Activated T-helper 1 cell treated with anti-CD3 and anti-CD28 coated beads, Interleukin-12 subunit alpha, Interleukin-12 subunit beta, Interleukin-2, Interleukin-4 antibody, amounts not matched to agents 30 ng/mL and 10 ng/mL and 1 ng/mL, durations not matched to agents 14 hours and 24 hours and 36 hours (primary cell): ENCODE results near the gene EHF. TPM values are rescaled to one million over a fixed set of nuclear protein-coding genes. Genes with fewer than 3 reads are reported as not detected.

ENCODE experiments used
- DNase-seq: peaks from one replicate; pipeline ENCODE4 v3.0.0; 2021; ENCODE audit warnings: low spot score
- H3K27ac Mint-ChIP-seq: one replicate; pipeline ENCODE4 v1.8.0; 2021; ENCODE audit warnings: mild to moderate bottlenecking, mixed read lengths
- H3K27me3 Mint-ChIP-seq: one replicate; pipeline ENCODE4 v1.8.0; 2022; ENCODE audit warnings: mild to moderate bottlenecking, moderate library complexity, mixed read lengths; ENCODE audit not compliant: insufficient read depth
- H3K36me3 Mint-ChIP-seq: one replicate; pipeline ENCODE4 v1.8.0; 2021; ENCODE audit warnings: low read depth, mixed read lengths
- H3K4me1 Mint-ChIP-seq: one replicate; pipeline ENCODE4 v1.8.0; 2021; ENCODE audit warnings: low read depth, mixed read lengths
- H3K4me3 Mint-ChIP-seq: one replicate; pipeline ENCODE4 v1.8.0; 2021; ENCODE audit warnings: mild to moderate bottlenecking, moderate library complexity, mixed read lengths
- H3K9me3 Mint-ChIP-seq: one replicate; pipeline ENCODE4 v1.8.0; 2021; ENCODE audit warnings: mixed read lengths
- intact Hi-C: fragments of 100-400 bp; cut with micrococcal nuclease; formaldehyde crosslinking; loops from one replicate; pipeline ENCODE4 v1.15.1; 2024
- total RNA-seq: library from RNA; stranded (reverse); gene quantifications from 2 replicates; pipeline ENCODE4 v1.2.3, GENCODE V29; 2022

Gene EHF
- not detected in 2 replicates for total RNA-seq

DNA sequence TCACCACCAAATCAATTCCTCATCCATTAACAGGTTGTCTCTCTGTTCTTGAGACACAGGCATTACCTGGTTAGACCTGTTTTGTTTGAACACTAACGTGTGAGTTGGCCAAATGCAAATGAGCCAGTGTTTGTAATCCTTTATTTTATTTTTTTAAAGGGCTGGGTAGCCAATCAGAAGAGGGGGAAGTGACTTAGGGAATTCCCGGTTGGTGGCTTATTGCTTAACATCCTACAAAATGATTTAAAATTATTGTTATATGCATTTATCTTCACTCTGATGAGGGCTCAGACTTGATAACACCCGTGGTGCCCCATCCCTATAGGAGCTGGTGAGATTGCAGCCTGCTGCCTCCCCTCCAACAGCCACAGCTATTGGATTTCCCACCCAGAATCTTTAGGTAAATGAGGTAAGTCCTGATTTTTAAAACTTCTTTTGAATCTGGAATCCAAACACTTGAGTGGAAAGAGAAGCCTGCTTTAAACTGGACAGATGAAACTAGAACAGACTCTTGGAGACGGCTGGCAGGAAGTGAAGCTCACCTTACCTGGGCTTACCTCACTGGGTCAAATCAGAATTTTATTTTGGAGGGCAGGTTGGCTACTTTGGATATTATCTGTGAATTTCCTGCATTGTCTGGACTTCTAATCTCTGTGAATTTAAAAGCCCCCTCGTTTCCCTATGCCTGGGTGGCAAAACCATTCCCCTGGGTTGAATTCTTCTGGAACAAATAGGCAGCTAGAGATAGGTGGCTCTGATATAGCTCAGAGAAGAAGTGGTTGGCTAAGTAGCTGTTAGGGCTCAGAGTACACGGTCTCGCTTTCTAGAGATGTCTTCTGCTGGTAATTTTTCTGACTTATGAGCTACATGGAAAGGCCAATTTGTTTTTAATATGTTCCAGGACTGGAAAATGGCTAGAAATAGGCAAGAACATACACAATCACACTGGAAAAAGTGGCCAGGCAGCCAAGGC lies at the start of gene EHF:
TSS of gene EHF (plus strand) at position 274 of the 973 bp plus-strand sequence. CDS start 21,538 bp downstream, outside the sequence.
- Mint-ChIP-seq H3K27me3 (peaks cover 31% of the 10 kb centered on the region), H3K4me3 (no peak within 1 kb of the TSS), H3K4me1 (no peaks in the 10 kb centered on the region)

DNA sequence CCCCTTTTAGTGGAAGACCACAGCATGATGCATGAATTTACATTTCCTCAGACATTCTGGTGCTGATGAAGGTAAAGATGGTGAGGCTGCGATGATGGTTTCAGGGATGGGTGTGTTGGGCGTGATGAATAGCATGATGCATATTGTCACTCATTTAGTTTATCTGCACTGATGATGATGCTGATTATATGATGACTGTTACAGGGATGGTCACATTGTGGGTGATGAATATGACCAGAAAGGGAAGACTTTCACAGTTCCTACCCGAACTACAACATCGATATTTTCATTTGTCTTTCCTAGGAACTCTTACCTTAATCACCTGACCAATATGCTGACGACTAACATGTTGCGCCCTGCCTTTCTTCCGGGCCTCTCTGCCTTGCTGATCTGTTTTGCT lies 47.4 kb upstream of the EHF start:
- Mint-ChIP-seq H3K27me3 (peaks cover 34% of the 10 kb centered on the region), H3K36me3 (no peaks in the 10 kb centered on the region)
- intact Hi-C loops: no loop called here

More for the DNA sequence above, at the start of gene EHF:
- no peaks in the 10 kb centered on the region for H3K36me3 Mint-ChIP-seq
- H3K9me3 Mint-ChIP-seq: no peaks in the 10 kb centered on the region
- intact Hi-C loops: no loop called here
- no peak within 1 kb of the TSS for H3K27ac Mint-ChIP-seq
- no peak for DNase-seq

DNA sequence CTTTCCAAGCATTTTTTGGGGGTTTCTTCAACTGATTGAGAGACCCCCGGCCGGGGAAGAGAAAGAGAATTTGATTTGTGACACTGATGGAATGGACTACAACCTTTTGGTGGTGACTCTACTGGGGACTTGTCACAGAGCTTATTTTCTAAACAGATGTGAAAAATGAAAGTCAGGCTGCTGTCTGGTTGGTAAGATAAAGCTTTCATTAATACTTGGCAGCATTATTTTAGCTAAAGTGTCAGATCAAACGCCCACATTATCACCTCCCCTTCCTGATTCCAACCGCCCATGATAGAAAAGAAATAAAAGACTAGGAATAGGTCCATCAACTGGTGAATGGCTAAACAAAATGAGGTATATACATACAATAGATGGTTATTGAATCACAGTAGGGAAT lies 45.6 kb upstream of the EHF start:
- Mint-ChIP-seq H3K4me1 (no peaks in the 10 kb centered on the region), H3K4me3 (no peak overlapping the region), H3K27ac (no peak overlapping the region), H3K27me3 (peaks cover 28% of the 10 kb centered on the region), H3K9me3 (no peaks in the 10 kb centered on the region), H3K36me3 (no peaks in the 10 kb centered on the region)
- intact Hi-C loops: no loop called here
- no peak for DNase-seq

More for the DNA sequence above, 47.4 kb upstream of the EHF start:
- Mint-ChIP-seq H3K27ac (no peak overlapping the region), H3K4me1 (no peaks in the 10 kb centered on the region), H3K4me3 (no peak overlapping the region), H3K9me3 (no peaks in the 10 kb centered on the region)
- DNase-seq: no peak

DNA sequence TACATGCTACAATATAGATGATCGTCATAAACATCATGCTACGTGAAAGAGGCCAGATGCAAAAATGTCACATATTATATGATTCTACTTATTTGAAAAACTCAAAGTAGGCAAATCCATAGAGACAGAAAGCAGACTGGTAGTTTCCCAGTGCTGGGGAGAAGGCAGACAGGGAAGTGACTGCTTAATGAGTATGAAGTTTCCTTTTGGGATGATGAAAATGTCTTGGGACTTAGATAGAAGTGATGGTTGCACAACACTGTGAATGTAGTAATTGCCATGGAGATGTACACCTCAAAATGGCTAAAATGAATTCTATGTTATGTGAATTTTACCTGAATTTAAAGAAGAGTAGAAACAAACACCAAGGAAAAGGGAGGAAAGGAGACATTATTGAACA lies 45.2 kb upstream of the EHF start:
- H3K9me3 Mint-ChIP-seq: no peaks in the 10 kb centered on the region
- no peak overlapping the region for H3K27ac Mint-ChIP-seq
- no peaks in the 10 kb centered on the region for H3K36me3 Mint-ChIP-seq
- H3K4me3 Mint-ChIP-seq: no peak overlapping the region
- no peak for DNase-seq
- peaks cover 30% of the 10 kb centered on the region for H3K27me3 Mint-ChIP-seq
- no peaks in the 10 kb centered on the region for H3K4me1 Mint-ChIP-seq
- intact Hi-C loops: no loop called here

DNA sequence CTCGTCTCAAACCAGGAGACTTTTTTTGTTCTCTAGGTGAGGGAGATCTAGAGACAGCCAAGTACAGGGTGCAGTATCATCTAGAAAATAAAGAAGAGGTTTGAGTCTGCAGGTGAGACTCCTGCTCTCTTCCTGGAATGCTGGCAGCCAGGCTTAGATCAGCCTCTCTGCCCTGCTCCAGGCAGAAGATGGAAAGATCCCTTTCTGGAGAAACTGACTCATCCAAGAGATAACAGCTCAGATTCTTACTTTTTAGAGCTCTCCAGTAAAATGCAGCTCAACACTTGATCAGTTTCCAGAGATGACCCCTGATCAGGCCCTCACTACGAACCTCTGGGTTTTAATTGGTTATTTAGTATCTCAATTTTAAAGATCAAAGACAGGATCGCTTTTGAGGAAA lies 44.6 kb upstream of the EHF start:
- Mint-ChIP-seq H3K27ac (no peak overlapping the region), H3K36me3 (no peaks in the 10 kb centered on the region), H3K9me3 (no peaks in the 10 kb centered on the region), H3K4me1 (no peaks in the 10 kb centered on the region), H3K27me3 (peaks cover 29% of the 10 kb centered on the region), H3K4me3 (no peak overlapping the region)
- intact Hi-C loops: no loop called here
- no peak for DNase-seq

DNA sequence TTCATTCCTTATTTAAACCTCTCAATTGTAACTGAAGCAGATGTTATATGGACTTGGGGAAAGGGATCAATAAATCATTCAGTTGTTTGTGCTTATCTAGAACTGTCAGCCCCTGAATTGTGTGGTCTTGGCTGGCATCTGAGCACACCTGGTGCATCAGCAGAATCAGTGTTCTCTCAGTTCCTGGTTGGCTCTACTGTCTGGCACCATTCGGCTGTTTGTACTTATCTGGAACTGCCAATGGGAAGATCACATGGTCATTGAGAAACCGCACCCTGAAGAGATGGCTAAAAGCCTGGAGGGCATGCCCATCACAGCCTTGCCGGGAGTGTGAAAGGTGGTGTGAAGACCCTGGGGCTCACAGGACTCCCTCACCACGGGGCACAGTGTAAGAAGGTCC lies 37.1 kb upstream of the EHF start:
- Mint-ChIP-seq H3K36me3 (no peaks in the 10 kb centered on the region), H3K4me1 (no peaks in the 10 kb centered on the region), H3K4me3 (no peak overlapping the region), H3K9me3 (no peaks in the 10 kb centered on the region), H3K27me3 (peaks cover 26% of the 10 kb centered on the region), H3K27ac (no peak overlapping the region)
- no peak for DNase-seq
- intact Hi-C loops: loop anchor here (10.0 kb wide), 1 partner anchor 591 kb away; no protein-coding TSS in a partner anchor

DNA sequence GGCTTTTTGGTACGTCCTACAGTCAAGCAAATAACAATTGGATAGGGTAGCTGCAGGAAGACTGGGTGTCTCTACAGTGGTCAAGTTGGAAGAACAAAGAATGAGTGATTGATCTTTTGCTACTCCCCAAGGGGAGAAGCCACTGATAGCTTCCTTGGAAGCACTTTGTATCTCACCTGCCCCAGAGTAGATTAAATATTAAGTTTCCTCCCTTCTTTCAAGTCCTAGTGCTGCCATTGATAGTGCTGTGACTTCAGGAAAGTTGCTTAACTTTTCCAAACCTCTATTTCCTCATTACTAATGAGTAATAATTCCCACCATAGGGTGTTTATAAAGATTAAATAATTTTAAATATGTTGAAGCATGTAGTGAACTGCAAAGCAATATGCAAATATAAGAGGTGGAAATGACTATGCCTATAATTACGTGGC lies 35.6 kb upstream of the EHF start:
- Mint-ChIP-seq H3K27me3 (peaks cover 25% of the 10 kb centered on the region), H3K27ac (no peak overlapping the region), H3K9me3 (no peaks in the 10 kb centered on the region), H3K4me1 (no peaks in the 10 kb centered on the region), H3K4me3 (no peak overlapping the region), H3K36me3 (no peaks in the 10 kb centered on the region)
- DNase-seq: no peak
- intact Hi-C loops: loop anchor here (10.0 kb wide), 1 partner anchor 589 kb away; no protein-coding TSS in a partner anchor

DNA sequence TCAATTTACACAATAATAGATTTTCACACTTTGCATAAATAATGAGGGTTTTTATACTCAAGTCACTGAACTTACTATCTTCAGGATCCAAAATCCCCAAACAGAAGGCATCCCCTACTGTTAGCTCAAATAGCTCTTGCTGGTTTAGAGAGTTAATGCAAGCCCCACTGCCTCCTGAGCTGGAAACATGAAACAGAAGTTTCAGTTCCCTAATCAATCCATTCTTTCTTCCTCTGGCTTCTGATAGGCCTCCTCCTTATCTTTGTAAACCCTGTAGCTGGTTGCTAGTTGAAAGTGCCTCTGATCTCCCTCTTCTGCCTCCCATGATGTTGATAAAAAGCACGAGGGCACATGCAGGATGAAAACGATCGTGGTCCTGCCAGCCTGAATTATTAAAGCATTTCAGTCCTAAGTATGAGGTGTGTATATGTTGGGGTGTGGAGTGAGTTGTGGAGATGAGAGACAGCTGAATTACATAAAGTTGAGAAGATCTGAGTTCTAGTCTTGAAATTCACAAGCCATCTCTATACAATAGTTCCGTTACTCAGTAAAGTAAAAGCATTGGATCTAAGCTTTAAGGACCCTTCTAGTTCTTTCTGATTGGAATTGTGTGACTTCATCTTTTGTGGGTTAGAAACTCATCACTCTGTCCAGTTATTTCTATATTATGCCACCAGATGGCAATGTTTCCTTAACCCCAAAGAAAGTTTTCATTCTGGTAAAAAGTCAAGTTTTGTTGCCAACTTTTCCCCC lies 35.0 kb upstream of the EHF start:
- Mint-ChIP-seq H3K4me3 (no peak overlapping the region), H3K36me3 (no peaks in the 10 kb centered on the region), H3K27ac (no peak overlapping the region), H3K9me3 (no peaks in the 10 kb centered on the region), H3K4me1 (no peaks in the 10 kb centered on the region), H3K27me3 (peaks cover 21% of the 10 kb centered on the region)
- intact Hi-C loops: loop anchor here (1.0 to 10.0 kb wide), 4 partner anchors 305 to 899 kb away; no protein-coding TSS in a partner anchor
- no peak for DNase-seq

DNA sequence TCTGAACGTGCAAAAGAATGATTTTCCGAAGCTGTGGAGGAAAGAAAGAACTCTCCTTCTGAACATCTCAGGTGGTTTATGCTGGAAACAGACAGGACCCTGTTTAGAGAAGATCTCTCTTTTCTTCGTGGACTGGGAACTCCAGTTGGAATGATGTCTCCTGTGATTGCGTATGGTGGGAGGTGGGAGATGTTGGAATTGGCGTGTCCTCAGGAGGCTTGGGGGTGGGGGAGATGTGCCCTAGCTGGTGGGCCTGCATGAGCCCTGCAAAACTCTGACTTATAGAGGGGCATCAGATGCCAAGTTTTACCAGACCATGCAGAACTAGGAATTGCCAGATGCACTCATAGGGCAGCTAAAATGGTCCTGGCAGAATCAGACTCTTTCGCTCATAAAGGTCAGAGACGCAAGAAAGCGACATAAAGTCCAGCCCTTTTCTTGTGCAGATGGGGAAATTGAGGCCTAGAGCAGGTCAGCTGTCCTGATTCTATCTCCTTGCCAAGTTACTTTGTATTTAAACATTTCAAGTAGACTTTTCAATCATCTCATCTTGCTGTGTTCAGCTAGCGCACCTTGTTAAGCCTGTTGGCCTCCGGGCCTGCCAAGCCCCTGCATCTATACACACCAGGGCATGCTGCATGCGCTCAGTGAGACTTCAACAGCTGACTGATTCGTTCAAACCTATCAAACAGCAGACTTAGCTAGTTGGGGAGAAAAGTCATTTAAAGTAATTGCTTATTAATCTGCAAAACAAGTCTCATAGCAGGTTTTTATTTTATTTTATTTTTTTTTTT lies 34.2 kb upstream of the EHF start:
- Mint-ChIP-seq H3K36me3 (no peaks in the 10 kb centered on the region), H3K9me3 (no peaks in the 10 kb centered on the region), H3K27ac (no peak overlapping the region), H3K4me1 (no peaks in the 10 kb centered on the region), H3K4me3 (no peak overlapping the region), H3K27me3 (peaks cover 23% of the 10 kb centered on the region)
- no peak for DNase-seq
- intact Hi-C loops: loop anchor here (1.0 to 10.0 kb wide), 4 partner anchors 305 to 899 kb away; no protein-coding TSS in a partner anchor

DNA sequence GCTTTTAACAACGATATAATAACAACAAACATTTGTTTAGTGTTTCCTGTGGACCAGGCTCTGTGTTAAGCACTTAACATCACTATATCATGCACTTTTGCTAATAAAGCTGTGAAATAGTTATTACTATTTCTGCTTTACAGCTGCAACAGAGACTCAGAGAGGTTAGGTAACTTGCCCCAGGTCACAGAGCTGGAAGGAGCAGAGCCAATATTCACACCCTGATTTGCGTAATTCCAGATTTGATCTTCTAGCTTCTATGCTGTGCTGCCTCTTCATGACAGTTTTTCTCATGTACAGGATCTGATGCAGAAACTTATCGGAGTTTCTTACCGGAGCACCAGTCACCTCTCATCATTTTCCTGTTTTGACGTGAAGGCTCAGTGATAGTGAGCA lies 33.6 kb upstream of the EHF start:
- Mint-ChIP-seq H3K27ac (no peak overlapping the region), H3K4me3 (no peak overlapping the region), H3K27me3 (peaks cover 21% of the 10 kb centered on the region), H3K4me1 (no peaks in the 10 kb centered on the region), H3K36me3 (no peaks in the 10 kb centered on the region), H3K9me3 (no peaks in the 10 kb centered on the region)
- DNase-seq: no peak
- intact Hi-C loops: loop anchor here (10.0 kb wide), 1 partner anchor 588 kb away; no protein-coding TSS in a partner anchor

DNA sequence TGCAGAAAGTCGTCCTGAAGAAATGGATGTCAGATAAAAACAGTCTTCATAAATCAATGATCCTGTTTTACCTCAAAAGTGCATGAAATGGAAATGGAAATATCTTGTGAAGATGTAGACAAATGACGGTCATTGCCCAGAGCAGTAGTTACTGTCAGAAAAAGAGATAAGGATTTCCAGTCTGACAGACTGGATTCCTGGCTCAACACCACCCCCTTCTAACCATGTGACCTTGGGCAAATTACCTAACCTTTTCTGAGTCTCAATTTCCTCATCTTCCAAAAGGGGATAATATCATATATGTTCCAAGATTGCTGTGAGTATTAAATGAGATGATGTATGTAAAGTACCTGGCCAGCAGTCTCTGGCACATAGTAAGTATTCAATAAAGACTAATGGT lies 32.9 kb upstream of the EHF start:
- no peak for DNase-seq
- H3K4me1 Mint-ChIP-seq: no peaks in the 10 kb centered on the region
- no peaks in the 10 kb centered on the region for H3K36me3 Mint-ChIP-seq
- H3K27ac Mint-ChIP-seq: no peak overlapping the region
- peaks cover 24% of the 10 kb centered on the region for H3K27me3 Mint-ChIP-seq
- no peaks in the 10 kb centered on the region for H3K9me3 Mint-ChIP-seq
- intact Hi-C loops: loop anchor here (10.0 kb wide), 1 partner anchor 587 kb away; no protein-coding TSS in a partner anchor
- no peak overlapping the region for H3K4me3 Mint-ChIP-seq

DNA sequence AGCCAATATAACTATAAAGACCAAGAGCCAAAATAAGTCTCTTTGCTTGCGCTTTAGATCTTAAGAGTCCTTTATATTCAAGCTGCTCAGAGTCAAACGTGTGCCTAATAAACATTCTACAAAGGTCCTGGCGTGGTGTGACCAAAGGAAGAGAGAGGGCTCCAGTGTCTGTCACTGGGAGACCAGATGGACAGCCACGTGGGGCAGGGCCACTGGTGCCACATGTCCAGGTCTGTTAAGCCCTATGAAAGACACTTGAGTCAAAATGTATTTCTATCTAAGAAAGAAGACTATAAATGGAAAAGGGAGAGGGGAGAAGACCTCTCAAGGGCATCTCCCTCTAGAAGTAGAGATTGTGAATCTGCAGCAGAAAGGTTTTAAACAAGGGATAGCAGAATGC lies 32.2 kb upstream of the EHF start:
- Mint-ChIP-seq H3K4me3 (no peak overlapping the region), H3K27me3 (peaks cover 21% of the 10 kb centered on the region), H3K9me3 (no peaks in the 10 kb centered on the region), H3K4me1 (no peaks in the 10 kb centered on the region), H3K36me3 (no peaks in the 10 kb centered on the region), H3K27ac (no peak overlapping the region)
- intact Hi-C loops: loop anchor here (10.0 kb wide), 1 partner anchor 586 kb away; no protein-coding TSS in a partner anchor
- DNase-seq: no peak
